SU-DHL-6 (cell line): ENCODE data around the gene ACER2.

Source experiments
- CTCF ChIP-seq: fragments of 200-600 bp; sonication (generic); IDR thresholded peaks from one replicate; pipeline ENCODE4 v1.5.1; 2017; ENCODE audit warnings: antibody characterized with exemption, mild to moderate bottlenecking, low read length, moderate library complexity; ENCODE audit not compliant: insufficient read depth, poor library complexity, severe bottlenecking
- EZH2phosphoT487 ChIP-seq: fragments of 200-600 bp; sonication (generic), shearing (Covaris generic); conservative IDR thresholded peaks from 2 replicates; pipeline ENCODE4 v1.6.1; 2018; ENCODE audit warnings: mild to moderate bottlenecking, antibody characterized with exemption, low read length, moderate library complexity, mixed read lengths

GRCh38 chr9:19386502-19387044, 22.2 kb upstream of the ACER2 start:
- TF ChIP-seq CTCF (no peak), EZH2phosphoT487 (no peak)
